Measurements from ENCODE around the gene DCDC2C. TPM values are rescaled to one million over a fixed set of nuclear protein-coding genes. Genes with fewer than 3 reads are reported as not detected.

The DCDC2C gene
- total RNA-seq, 4 donors from 2014 or later, result not detected

- H3K27ac ChIP-seq, result no peak overlapping the region
- H3K4me1 ChIP-seq, result no peaks in the 10 kb centered on the region
- H3K9me3 ChIP-seq, result no peaks in the 10 kb centered on the region
- H3K36me3 ChIP-seq, result no peaks in the 10 kb centered on the region
- no peak overlapping the region for H3K4me3 ChIP-seq
- H3K27me3 ChIP-seq, result no peaks in the 10 kb centered on the region
- no peak for TF ChIP-seq CTCF (IDR thresholded peaks at IDR 0.05)
- no peak for TF ChIP-seq POLR2A (IDR thresholded peaks at IDR 0.05)
- no peak for DNase-seq
Measured at GRCh38 chr2:3747826-3748225, 44.5 kb downstream of the DCDC2C start.

- no peak for DNase-seq
- H3K4me1 ChIP-seq, result no peaks in the 10 kb centered on the region
Measured at GRCh38 chr2:3749201-3749600, 45.8 kb downstream of the DCDC2C start.

GRCh38 chr2:3751251-3751650, 47.9 kb downstream of the DCDC2C start:
- H3K36me3 ChIP-seq, result no peaks in the 10 kb centered on the region
- H3K4me1 ChIP-seq, result no peaks in the 10 kb centered on the region
- DNase-seq, result no peak
- no peaks in the 10 kb centered on the region for H3K27me3 ChIP-seq
- H3K9me3 ChIP-seq, result peaks cover 0 to under 1% (median 0%) of the 10 kb centered on the region in 4 donors
- TF ChIP-seq POLR2A (IDR thresholded peaks at IDR 0.05), result no peak
- TF ChIP-seq CTCF (IDR thresholded peaks at IDR 0.05), result no peak
- no peak overlapping the region for H3K27ac ChIP-seq
- no peak overlapping the region for H3K4me3 ChIP-seq

More at GRCh38 chr2:3749201-3749600, 45.8 kb downstream of the DCDC2C start:
- TF ChIP-seq CTCF (IDR thresholded peaks at IDR 0.05) (no peak), POLR2A (IDR thresholded peaks at IDR 0.05) (no peak)
- Histone ChIP-seq H3K27ac (no peak overlapping the region), H3K27me3 (no peaks in the 10 kb centered on the region), H3K4me3 (no peak overlapping the region), H3K9me3 (no peaks in the 10 kb centered on the region), H3K36me3 (no peaks in the 10 kb centered on the region)

- TF ChIP-seq POLR2A (IDR thresholded peaks at IDR 0.05), result no peak
- no peak for TF ChIP-seq CTCF (IDR thresholded peaks at IDR 0.05)
- no peak overlapping the region for H3K4me3 ChIP-seq
- DNase-seq, result no peak
Measured at GRCh38 chr2:3751806-3752205, 48.4 kb downstream of the DCDC2C start.

GRCh38 chr2:3752376-3752775, 49.0 kb downstream of the DCDC2C start:
- TF ChIP-seq POLR2A (IDR thresholded peaks at IDR 0.05) (no peak), CTCF (IDR thresholded peaks at IDR 0.05) (no peak)
- H3K9me3 ChIP-seq, result peaks cover 0 to 3% (median 0%) of the 10 kb centered on the region in 4 donors
- no peaks in the 10 kb centered on the region for H3K4me1 ChIP-seq
- no peak for DNase-seq
- no peak overlapping the region for H3K4me3 ChIP-seq
- H3K27me3 ChIP-seq, result no peaks in the 10 kb centered on the region
- no peak overlapping the region for H3K27ac ChIP-seq
- no peaks in the 10 kb centered on the region for H3K36me3 ChIP-seq

More at GRCh38 chr2:3751806-3752205, 48.4 kb downstream of the DCDC2C start:
- Histone ChIP-seq H3K4me1 (no peaks in the 10 kb centered on the region), H3K9me3 (peaks cover 0 to 3% (median 0%) of the 10 kb centered on the region in 4 donors), H3K36me3 (no peaks in the 10 kb centered on the region), H3K27me3 (no peaks in the 10 kb centered on the region), H3K27ac (no peak overlapping the region)

GRCh38 chr2:3753561-3753960, 50.2 kb downstream of the DCDC2C start:
- no peaks in the 10 kb centered on the region for H3K4me1 ChIP-seq
- no peak for DNase-seq
- no peak overlapping the region for H3K27ac ChIP-seq
- peaks cover 0 to 3% (median 0%) of the 10 kb centered on the region in 4 donors for H3K9me3 ChIP-seq
- H3K36me3 ChIP-seq, result no peaks in the 10 kb centered on the region
- H3K27me3 ChIP-seq, result no peaks in the 10 kb centered on the region
- no peak overlapping the region for H3K4me3 ChIP-seq
- TF ChIP-seq POLR2A (IDR thresholded peaks at IDR 0.05), result no peak
- no peak for TF ChIP-seq CTCF (IDR thresholded peaks at IDR 0.05)
